Loucy (cell line): ENCODE data around the gene SEMA6B.

Experiments
- H2AFZ ChIP-seq: fragments of 200-600 bp; sonication (generic); 2 replicates; pipeline ENCODE4 v1.6.0; 2016; ENCODE audit warnings: antibody characterized with exemption, mild to moderate bottlenecking, low read length, moderate library complexity
- H3F3A ChIP-seq: fragments of 200-600 bp; 2 replicates; pipeline ENCODE4 v1.6.0; 2016; ENCODE audit warnings: antibody characterized with exemption, low read depth, mild to moderate bottlenecking
- H3K27me3 ChIP-seq: fragments of 200-600 bp; sonication (generic); 2 replicates; pipeline ENCODE4 v1.6.1; 2014; ENCODE audit warnings: low read length, mild to moderate bottlenecking; ENCODE audit not compliant: insufficient read depth, poor library complexity, severe bottlenecking
- H3K36me3 ChIP-seq: fragments of 200-600 bp; sonication (generic); 2 replicates; pipeline ENCODE4 v1.6.1; 2016; ENCODE audit warnings: low read length; ENCODE audit not compliant: insufficient read depth
- H3K4me1 ChIP-seq: fragments of 200-600 bp; sonication (generic); 2 replicates; pipeline ENCODE4 v1.5.1; 2014; ENCODE audit warnings: low read length, mild to moderate bottlenecking; ENCODE audit not compliant: insufficient read depth, poor library complexity, severe bottlenecking
- H3K4me2 ChIP-seq: fragments of 200-600 bp; sonication (generic); 2 replicates; pipeline ENCODE4 v1.6.0; 2014; ENCODE audit warnings: antibody characterized with exemption, low read length, low read depth, mild to moderate bottlenecking; ENCODE audit not compliant: poor library complexity, severe bottlenecking
- H3K4me3 ChIP-seq: fragments of 200-600 bp; sonication (generic); 2 replicates; pipeline ENCODE4 v1.5.1; 2014; ENCODE audit warnings: low read length, mild to moderate bottlenecking, mixed read lengths; ENCODE audit not compliant: poor library complexity, severe bottlenecking
- H3K79me2 ChIP-seq: fragments of 200-600 bp; sonication (generic); 2 replicates; pipeline ENCODE4 v1.6.1; 2014; ENCODE audit warnings: low read length; ENCODE audit not compliant: insufficient read depth
- H3K9ac ChIP-seq: fragments of 200-600 bp; sonication (generic); 2 replicates; pipeline ENCODE4 v1.6.0; 2014; ENCODE audit warnings: mild to moderate bottlenecking, low read depth, low read length, moderate library complexity; ENCODE audit not compliant: poor library complexity, severe bottlenecking
- H3K9me2 ChIP-seq: fragments of 200-600 bp; sonication (generic); replicated peaks from 2 replicates; pipeline ENCODE4 v1.6.1; 2016; ENCODE audit warnings: low read depth, low read length, mixed read lengths
- H3K9me3 ChIP-seq: fragments of 200-600 bp; sonication (generic); 2 replicates; pipeline ENCODE4 v1.6.1; 2014; ENCODE audit warnings: mild to moderate bottlenecking, antibody characterized with exemption, low read length, low read depth; ENCODE audit not compliant: insufficient read depth
- H4K20me1 ChIP-seq: fragments of 200-600 bp; sonication (generic); 2 replicates; pipeline ENCODE4 v1.6.0; 2014; ENCODE audit warnings: antibody characterized with exemption, low read length, mild to moderate bottlenecking; ENCODE audit not compliant: insufficient read depth, poor library complexity, severe bottlenecking
- CTCF ChIP-seq: fragments of 200-600 bp; sonication (generic); conservative IDR thresholded peaks from 2 replicates; pipeline ENCODE4 v1.5.1; 2014; ENCODE audit warnings: mild to moderate bottlenecking, antibody characterized with exemption, low read length
- EZH2phosphoT487 ChIP-seq: fragments of 200-600 bp; IDR thresholded peaks from 2 replicates; pipeline ENCODE4 v1.6.1; 2018; ENCODE audit warnings: antibody characterized with exemption, mild to moderate bottlenecking, moderate library complexity, borderline replicate concordance

The SEMA6B gene

GRCh38 chr19:4505570-4506448 lies 53.7 kb downstream of the SEMA6B start:
- Histone ChIP-seq H3K4me3 (no peak overlapping the region), H3K79me2 (no peaks in the 10 kb centered on the region), H3K9me2 (no peaks in the 10 kb centered on the region), H3F3A (no peaks in the 10 kb centered on the region), H2AFZ (no peak overlapping the region), H3K9ac (no peak overlapping the region), H4K20me1 (no peaks in the 10 kb centered on the region), H3K4me1 (peaks cover 5% of the 10 kb centered on the region), H3K27me3 (no peaks in the 10 kb centered on the region), H3K36me3 (peaks cover 10% of the 10 kb centered on the region; the same call in 1 of the 2 replicates), H3K9me3 (no peaks in the 10 kb centered on the region), H3K4me2 (no peak overlapping the region)
- TF ChIP-seq CTCF: no peak
- no peak for TF ChIP-seq EZH2phosphoT487

- Histone ChIP-seq H4K20me1 (no peaks in the 10 kb centered on the region), H3K9me3 (no peaks in the 10 kb centered on the region), H3K4me2 (no peak overlapping the region), H3K9me2 (no peaks in the 10 kb centered on the region), H3K27me3 (no peaks in the 10 kb centered on the region), H2AFZ (no peak overlapping the region), H3K36me3 (peaks cover 10% of the 10 kb centered on the region; the same call in 1 of the 2 replicates), H3F3A (no peaks in the 10 kb centered on the region), H3K9ac (no peak overlapping the region), H3K4me1 (peaks cover 5% of the 10 kb centered on the region), H3K79me2 (no peaks in the 10 kb centered on the region), H3K4me3 (no peak overlapping the region)
- TF ChIP-seq EZH2phosphoT487 (no peak), CTCF (no peak)
Measured at GRCh38 chr19:4504891-4505569, 54.5 kb downstream of the SEMA6B start.

GRCh38 chr19:4504297-4504701 lies 55.2 kb downstream of the SEMA6B start:
- Histone ChIP-seq H3K4me2 (no peak overlapping the region), H3K4me3 (no peak overlapping the region), H3K36me3 (peaks cover 10% of the 10 kb centered on the region; the same call in 1 of the 2 replicates), H3K4me1 (peaks cover 5% of the 10 kb centered on the region), H3F3A (no peaks in the 10 kb centered on the region), H3K9me2 (no peaks in the 10 kb centered on the region), H3K79me2 (no peaks in the 10 kb centered on the region), H2AFZ (no peak overlapping the region), H3K9ac (no peak overlapping the region), H3K9me3 (no peaks in the 10 kb centered on the region), H3K27me3 (no peaks in the 10 kb centered on the region), H4K20me1 (no peaks in the 10 kb centered on the region)
- TF ChIP-seq EZH2phosphoT487 (no peak), CTCF (no peak)
